Vagina (tissue), 2 donors: ENCODE results near the gene MDM1. TPM values are rescaled to one million over a fixed set of nuclear protein-coding genes. Genes with fewer than 3 reads are reported as not detected.

Source experiments
- DNase-seq, 2 donors: peaks; one replicate each; pipeline ENCODE4 v3.0.0-alpha.2; 2017; ENCODE audit errors: extremely low spot score in 2 of 2
- H3K27ac ChIP-seq: fragments of 200-600 bp; sonication (generic); one replicate; pipeline ENCODE4 v1.5.1; 2019
- H3K27me3 ChIP-seq: fragments of 200-600 bp; sonication (generic); one replicate; pipeline ENCODE4 v1.5.1; 2019
- H3K36me3 ChIP-seq, 2 donors: fragments of 200-600 bp; sonication (generic); one replicate each; pipeline ENCODE4 v1.5.1; 2017 to 2019
- H3K4me1 ChIP-seq: fragments of 200-600 bp; sonication (generic); one replicate; pipeline ENCODE4 v1.5.1; 2019
- H3K4me3 ChIP-seq, 2 donors: fragments of 200-600 bp; sonication (generic); 1 replicate in 1 of 2; 2 replicates in 1 of 2; pipeline ENCODE4 v1.5.1; 2016 to 2019
- H3K9me3 ChIP-seq: fragments of 200-600 bp; sonication (generic); one replicate; pipeline ENCODE4 v1.5.1; 2019
- POLR2A ChIP-seq, 2 donors: fragments of 450-650 bp; IDR thresholded peaks; one replicate each; pipeline ENCODE4 v1.6.1; 2017; ENCODE audit warnings: antibody characterized with exemption in 2 of 2, mild to moderate bottlenecking in 2 of 2, moderate library complexity in 2 of 2
- POLR2AphosphoS5 ChIP-seq, 2 donors: sonication (generic); formaldehyde crosslinking; IDR thresholded peaks; one replicate each; pipeline ENCODE4 v1.9.0; 2017; ENCODE audit warnings: antibody characterized with exemption in 2 of 2, mild to moderate bottlenecking in 2 of 2, low read depth in 1 of 2; ENCODE audit not compliant: insufficient read depth in 1 of 2
- intact Hi-C: fragments of 100-400 bp; cut with DNase I; formaldehyde crosslinking; loops from one replicate; pipeline ENCODE4 v1.15.1; 2023
- total RNA-seq: library from RNA; depleted of rRNA; stranded (reverse); fragments of >200 nt; gene quantifications from one replicate; pipeline ENCODE4 v1.2.3, GENCODE V29; 2016
- TF ChIP-seq, protein P1 (sequence below), 3 experiments: fragments of 450-650 bp in 2 of 3; fragments of 200-600 bp in 1 of 3; sonication (generic) in 1 of 3; IDR thresholded peaks; one replicate each; pipeline ENCODE4 v1.5.1; 2017 to 2019; ENCODE audit warnings: antibody characterized with exemption in 3 of 3, mild to moderate bottlenecking in 2 of 3, moderate library complexity in 2 of 3

Gene MDM1
- total RNA-seq, 1 donor from 2014 or later = 30.0 TPM

DNA sequence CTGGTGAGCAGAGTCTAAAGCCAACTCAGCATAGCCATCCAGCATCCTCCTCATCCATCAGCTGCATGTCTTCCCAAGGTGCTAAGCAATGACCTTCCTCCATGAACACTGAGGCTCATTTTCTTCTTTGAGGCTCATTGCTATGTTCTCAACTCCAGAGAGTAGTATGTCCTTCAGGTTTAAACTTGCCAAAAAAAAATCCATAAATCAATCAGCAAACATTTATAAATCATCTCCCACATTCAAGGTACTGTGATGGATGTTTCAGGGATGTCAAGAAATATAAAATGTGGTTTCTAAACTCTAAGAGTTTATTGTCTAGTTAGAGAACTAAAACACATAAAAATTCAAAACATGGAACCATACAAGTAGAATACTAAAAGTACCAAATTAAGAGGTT is 29.8 kb upstream of the MDM1 start:
- H3K27me3 ChIP-seq = no peaks in the 10 kb centered on the region
- intact Hi-C loops = no loop called here
- TF ChIP-seq POLR2A (IDR thresholded peaks at IDR 0.05) = no peak
- TF ChIP-seq, protein P1, sequence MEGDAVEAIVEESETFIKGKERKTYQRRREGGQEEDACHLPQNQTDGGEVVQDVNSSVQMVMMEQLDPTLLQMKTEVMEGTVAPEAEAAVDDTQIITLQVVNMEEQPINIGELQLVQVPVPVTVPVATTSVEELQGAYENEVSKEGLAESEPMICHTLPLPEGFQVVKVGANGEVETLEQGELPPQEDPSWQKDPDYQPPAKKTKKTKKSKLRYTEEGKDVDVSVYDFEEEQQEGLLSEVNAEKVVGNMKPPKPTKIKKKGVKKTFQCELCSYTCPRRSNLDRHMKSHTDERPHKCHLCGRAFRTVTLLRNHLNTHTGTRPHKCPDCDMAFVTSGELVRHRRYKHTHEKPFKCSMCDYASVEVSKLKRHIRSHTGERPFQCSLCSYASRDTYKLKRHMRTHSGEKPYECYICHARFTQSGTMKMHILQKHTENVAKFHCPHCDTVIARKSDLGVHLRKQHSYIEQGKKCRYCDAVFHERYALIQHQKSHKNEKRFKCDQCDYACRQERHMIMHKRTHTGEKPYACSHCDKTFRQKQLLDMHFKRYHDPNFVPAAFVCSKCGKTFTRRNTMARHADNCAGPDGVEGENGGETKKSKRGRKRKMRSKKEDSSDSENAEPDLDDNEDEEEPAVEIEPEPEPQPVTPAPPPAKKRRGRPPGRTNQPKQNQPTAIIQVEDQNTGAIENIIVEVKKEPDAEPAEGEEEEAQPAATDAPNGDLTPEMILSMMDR (IDR thresholded peaks at IDR 0.05) = no peak
- no peak for TF ChIP-seq POLR2AphosphoS5 (IDR thresholded peaks at IDR 0.05; ENCODE audit: insufficient read depth in 1 of 2, low read depth in 1 of 2)
- H3K27ac ChIP-seq = no peak overlapping the region
- no peaks in the 10 kb centered on the region for H3K9me3 ChIP-seq
- no peak for DNase-seq
- peaks cover 32% of the 10 kb centered on the region for H3K4me1 ChIP-seq
- no peaks in the 10 kb centered on the region for H3K36me3 ChIP-seq
- H3K4me3 ChIP-seq = no peak overlapping the region

DNA sequence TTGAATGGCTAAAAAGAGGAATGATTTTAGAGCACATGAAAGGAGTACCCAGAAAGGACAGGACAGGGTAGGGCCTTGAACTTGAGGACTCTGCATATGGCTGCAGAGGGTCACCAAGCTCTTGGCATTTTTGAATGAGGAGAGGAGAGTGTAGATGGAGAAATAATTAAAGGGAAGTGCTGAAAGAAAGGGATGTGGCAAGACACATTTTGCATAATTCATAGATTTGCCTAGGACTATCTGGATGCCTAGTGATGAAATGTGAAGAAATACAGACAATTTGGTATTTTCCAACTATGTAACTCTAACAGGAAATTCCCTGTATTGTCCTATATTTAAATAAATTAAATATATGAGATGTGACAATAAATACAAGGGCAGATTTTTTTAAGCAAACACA is 27.5 kb upstream of the MDM1 start:
- Histone ChIP-seq H3K27me3 (no peaks in the 10 kb centered on the region), H3K4me1 (peaks cover 15% of the 10 kb centered on the region), H3K27ac (no peak overlapping the region), H3K36me3 (no peaks in the 10 kb centered on the region), H3K4me3 (no peak overlapping the region), H3K9me3 (no peaks in the 10 kb centered on the region)
- DNase-seq = no peak
- TF ChIP-seq POLR2A (IDR thresholded peaks at IDR 0.05) = no peak
- no peak for TF ChIP-seq POLR2AphosphoS5 (IDR thresholded peaks at IDR 0.05; ENCODE audit: insufficient read depth in 1 of 2, low read depth in 1 of 2)
- TF ChIP-seq, protein P1 (IDR thresholded peaks at IDR 0.05) = no peak
- intact Hi-C loops = loop anchor here (5.0 kb wide), 1 partner anchor 328 kb away; the partner anchor contains the start of gene NUP107

DNA sequence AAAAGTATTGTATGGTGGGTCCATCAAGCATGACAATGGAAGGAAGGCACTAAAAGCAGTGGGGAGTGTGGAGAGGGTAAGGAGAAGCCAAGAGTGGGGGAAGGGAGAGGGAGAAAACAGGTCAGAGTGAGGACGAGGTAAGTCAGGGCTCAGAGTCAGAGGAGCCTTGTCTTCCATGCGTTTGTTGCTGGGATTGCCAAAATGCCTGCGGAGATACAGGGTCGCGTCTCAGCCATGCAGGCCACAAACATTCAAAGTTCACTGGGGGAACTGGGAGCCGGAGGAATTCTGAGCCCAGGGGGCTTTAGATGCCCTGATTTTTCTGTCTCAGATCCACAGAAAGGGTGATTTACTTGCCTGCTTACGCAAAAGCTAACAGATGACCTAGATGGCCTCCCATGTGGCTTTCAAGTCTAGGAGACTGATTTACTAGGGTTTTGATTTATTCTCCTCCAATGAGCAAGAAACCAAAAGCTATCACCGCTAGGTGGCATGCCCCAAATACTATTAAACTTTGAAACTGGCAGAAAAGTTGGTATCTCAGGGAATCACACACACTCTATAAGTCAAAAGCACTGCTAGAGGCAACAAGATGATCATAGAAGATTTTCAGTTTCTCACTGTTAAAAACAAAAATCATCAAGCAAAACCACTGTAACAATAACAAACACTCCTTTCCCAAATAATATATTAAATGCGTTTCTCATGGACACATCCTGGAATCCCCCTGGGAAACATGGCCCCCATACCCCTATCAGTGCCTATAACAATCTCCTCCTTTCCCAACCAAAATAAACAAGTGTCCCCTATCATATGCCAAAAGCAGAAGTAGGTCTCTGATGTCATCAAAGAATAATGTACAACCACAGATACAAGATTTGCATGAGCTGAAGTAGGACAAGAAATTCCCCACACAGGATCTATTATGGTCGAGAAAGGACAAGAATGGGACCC is 26.6 kb upstream of the MDM1 start:
- Histone ChIP-seq H3K27ac (peak overlapping the region; percentile 24), H3K9me3 (no peaks in the 10 kb centered on the region), H3K4me3 (no peak overlapping the region), H3K36me3 (no peaks in the 10 kb centered on the region), H3K27me3 (no peaks in the 10 kb centered on the region), H3K4me1 (peaks cover 11% of the 10 kb centered on the region)
- peak in 1 of 2 donors; percentile 53 for TF ChIP-seq POLR2AphosphoS5 (IDR thresholded peaks at IDR 0.05; ENCODE audit: insufficient read depth in 1 of 2, low read depth in 1 of 2)
- TF ChIP-seq, protein P1 (IDR thresholded peaks at IDR 0.05) = peak in 2 of 3 experiments; percentile 26 to 73
- no peak for TF ChIP-seq POLR2A (IDR thresholded peaks at IDR 0.05)
- DNase-seq = no peak
- intact Hi-C loops = loop anchor here (5.0 kb wide), 1 partner anchor 328 kb away; the partner anchor contains the start of gene NUP107

DNA sequence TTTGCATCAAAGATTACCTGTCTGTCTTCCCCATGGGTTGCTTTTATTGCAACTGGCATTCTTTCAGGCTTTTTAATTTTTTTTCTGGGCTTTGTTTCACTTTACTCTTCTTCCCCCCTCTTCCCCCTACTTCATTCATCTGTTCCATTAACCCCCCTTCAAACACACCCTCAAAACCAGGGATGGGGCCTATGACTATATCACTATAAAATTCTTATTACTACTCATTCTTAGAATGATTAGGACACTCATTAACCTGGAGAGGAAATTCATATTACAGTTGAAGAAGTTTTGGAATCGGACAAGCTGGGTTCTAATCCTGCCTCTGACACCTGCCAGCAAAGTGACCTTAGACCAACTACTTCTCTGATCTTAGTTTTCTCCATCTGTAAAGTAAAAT is 24.8 kb upstream of the MDM1 start:
- TF ChIP-seq POLR2AphosphoS5 (IDR thresholded peaks at IDR 0.05; ENCODE audit: insufficient read depth in 1 of 2, low read depth in 1 of 2) (no peak), POLR2A (IDR thresholded peaks at IDR 0.05) (no peak)
- TF ChIP-seq, protein P1 (IDR thresholded peaks at IDR 0.05) = no peak
- H3K36me3 ChIP-seq = no peaks in the 10 kb centered on the region
- no peak overlapping the region for H3K4me3 ChIP-seq
- no peak for DNase-seq
- no peaks in the 10 kb centered on the region for H3K9me3 ChIP-seq
- no peak overlapping the region for H3K27ac ChIP-seq
- peaks cover 11% of the 10 kb centered on the region for H3K4me1 ChIP-seq
- intact Hi-C loops = loop anchor here (5.0 kb wide), 1 partner anchor 330 kb away; the partner anchor contains the start of gene NUP107
- H3K27me3 ChIP-seq = no peaks in the 10 kb centered on the region
